HG02970 (cell line): ENCODE measurements around the gene HDAC6.
"Not testable (repeated sequence)": the region's sequence is repeated elsewhere in the genome, so short reads cannot be mapped to it uniquely, and the experiment has no call there.

Experiments
- ATAC-seq: cut with Tn5 transposase; IDR thresholded peaks from one replicate; pipeline ENCODE4 v1.9.1; 2021; ENCODE audit warnings: mild to moderate bottlenecking, moderate library complexity, moderate number of reproducible peaks; ENCODE audit not compliant: unreplicated experiment, low FRiP score

HDAC6 gene

GRCh38 chrX:48864210-48864609 is 62.3 kb downstream of the HDAC6 start:
- ATAC-seq: no peak

GRCh38 chrX:48872017-48872416 is 70.2 kb downstream of the HDAC6 start:
- not testable (repeated sequence) for ATAC-seq
